HUES6 (cell line): Measurements from ENCODE around the gene RGMB.
"Not testable (repeated sequence)": the region's sequence is repeated elsewhere in the genome, so short reads cannot be mapped to it uniquely, and the experiment has no call there.

Source experiments
- H3K27ac ChIP-seq: 2 replicates; pipeline ENCODE4 v1.7.0; 2013; ENCODE audit warnings: low read depth, mild to moderate bottlenecking, low read length, inconsistent platforms
- H3K27me3 ChIP-seq: 2 replicates; pipeline ENCODE4 v1.6.1; 2013; ENCODE audit warnings: low read length; ENCODE audit not compliant: control insufficient read depth, insufficient read depth
- H3K36me3 ChIP-seq: 2 replicates; pipeline ENCODE4 v1.6.1; 2013; ENCODE audit warnings: low read length; ENCODE audit not compliant: control insufficient read depth, insufficient read depth
- H3K4me1 ChIP-seq: 2 replicates; pipeline ENCODE4 v1.6.1; 2013; ENCODE audit warnings: low read length; ENCODE audit not compliant: control insufficient read depth, insufficient read depth
- H3K4me3 ChIP-seq: 2 replicates; pipeline ENCODE4 v1.5.1; 2013; ENCODE audit warnings: low read depth, low read length
- H3K9ac ChIP-seq: one replicate; pipeline ENCODE4 v1.6.1; 2013; ENCODE audit warnings: mild to moderate bottlenecking, low read length
- H3K9me3 ChIP-seq: 2 replicates; pipeline ENCODE4 v1.6.1; 2013; ENCODE audit warnings: low read depth, low read length; ENCODE audit not compliant: control insufficient read depth, insufficient read depth

The RGMB gene

GRCh38 chr5:98748259-98748658, 25.2 kb upstream of the RGMB start:
- H3K4me1 ChIP-seq = peaks cover 19% of the 10 kb centered on the region
- not testable (repeated sequence) for H3K27ac ChIP-seq, H3K36me3 ChIP-seq, H3K9ac ChIP-seq, H3K4me3 ChIP-seq, H3K9me3 ChIP-seq, H3K27me3 ChIP-seq

GRCh38 chr5:98749046-98749445, 24.4 kb upstream of the RGMB start:
- Histone ChIP-seq H3K27ac (no peak overlapping the region), H3K36me3 (no peaks in the 10 kb centered on the region), H3K9ac (no peak overlapping the region), H3K27me3 (no peaks in the 10 kb centered on the region), H3K9me3 (no peaks in the 10 kb centered on the region), H3K4me3 (no peak overlapping the region), H3K4me1 (peaks cover 27% of the 10 kb centered on the region)

- H3K27me3 ChIP-seq = no peaks in the 10 kb centered on the region
- no peaks in the 10 kb centered on the region for H3K9me3 ChIP-seq
- H3K4me3 ChIP-seq = peak overlapping the region; percentile 46; the same call in 1 of the 2 replicates
- no peaks in the 10 kb centered on the region for H3K36me3 ChIP-seq
- H3K9ac ChIP-seq = no peak overlapping the region
- peaks cover 30% of the 10 kb centered on the region for H3K4me1 ChIP-seq
- H3K27ac ChIP-seq = no peak overlapping the region
Observed at GRCh38 chr5:98750693-98751092, 22.8 kb upstream of the RGMB start.

GRCh38 chr5:98752331-98752730, 21.1 kb upstream of the RGMB start:
- not testable (repeated sequence) for H3K9me3 ChIP-seq, H3K36me3 ChIP-seq, H3K27me3 ChIP-seq
- peak overlapping the region; percentile 43; the same call in 1 of the 2 replicates for H3K27ac ChIP-seq
- H3K4me1 ChIP-seq = peaks cover 30% of the 10 kb centered on the region
- H3K9ac ChIP-seq = peak overlapping the region; percentile 88
- peak overlapping the region; percentile 46; the same call in 1 of the 2 replicates for H3K4me3 ChIP-seq

- peak overlapping the region; percentile 46; the same call in 1 of the 2 replicates for H3K4me3 ChIP-seq
- peak overlapping the region; percentile 1 for H3K9ac ChIP-seq
- H3K27me3 ChIP-seq, H3K9me3 ChIP-seq, H3K36me3 ChIP-seq: not testable (repeated sequence)
- H3K27ac ChIP-seq = peak overlapping the region; percentile 78; the same call in 1 of the 2 replicates
- H3K4me1 ChIP-seq = peaks cover 30% of the 10 kb centered on the region
Observed at GRCh38 chr5:98752801-98753200, 20.7 kb upstream of the RGMB start.

- no peak overlapping the region for H3K4me3 ChIP-seq
- H3K27ac ChIP-seq = peak overlapping the region; percentile 78; the same call in 1 of the 2 replicates
- no peaks in the 10 kb centered on the region for H3K27me3 ChIP-seq
- H3K9me3 ChIP-seq = no peaks in the 10 kb centered on the region; the same call in 1 of the 2 replicates
- H3K9ac ChIP-seq = peak overlapping the region; percentile 2
- H3K36me3 ChIP-seq = no peaks in the 10 kb centered on the region
- peaks cover 30% of the 10 kb centered on the region for H3K4me1 ChIP-seq
Observed at GRCh38 chr5:98753507-98753906, 20.0 kb upstream of the RGMB start.

- Histone ChIP-seq H3K4me1 (peaks cover 30% of the 10 kb centered on the region), H3K36me3 (no peaks in the 10 kb centered on the region), H3K27me3 (no peaks in the 10 kb centered on the region), H3K27ac (no peak overlapping the region), H3K9me3 (no peaks in the 10 kb centered on the region; the same call in 1 of the 2 replicates), H3K9ac (no peak overlapping the region), H3K4me3 (no peak overlapping the region)
Observed at GRCh38 chr5:98755406-98755805, 18.1 kb upstream of the RGMB start.

- Histone ChIP-seq H3K4me3 (no peak overlapping the region), H3K9ac (no peak overlapping the region), H3K36me3 (no peaks in the 10 kb centered on the region), H3K9me3 (no peaks in the 10 kb centered on the region; the same call in 1 of the 2 replicates), H3K27ac (no peak overlapping the region), H3K4me1 (peaks cover 15% of the 10 kb centered on the region), H3K27me3 (no peaks in the 10 kb centered on the region)
Observed at GRCh38 chr5:98757978-98758377, 15.5 kb upstream of the RGMB start.

- H3K9me3 ChIP-seq = no peaks in the 10 kb centered on the region
- H3K27ac ChIP-seq = no peak overlapping the region
- H3K4me1 ChIP-seq = peaks cover 15% of the 10 kb centered on the region
- H3K27me3 ChIP-seq = no peaks in the 10 kb centered on the region
- no peak overlapping the region for H3K4me3 ChIP-seq
- H3K36me3 ChIP-seq = no peaks in the 10 kb centered on the region
- H3K9ac ChIP-seq = no peak overlapping the region
Observed at GRCh38 chr5:98763001-98763630, 10.3 kb upstream of the RGMB start.

- Histone ChIP-seq H3K4me1 (peaks cover 18% of the 10 kb centered on the region), H3K9ac (no peak overlapping the region), H3K4me3 (no peak overlapping the region), H3K27ac (no peak overlapping the region), H3K36me3 (no peaks in the 10 kb centered on the region), H3K9me3 (no peaks in the 10 kb centered on the region), H3K27me3 (peaks cover 16% of the 10 kb centered on the region)
Observed at GRCh38 chr5:98765815-98766214, 7.6 kb upstream of the RGMB start.

- Histone ChIP-seq H3K4me1 (peaks cover 24% of the 10 kb centered on the region), H3K4me3 (0 out of 2 replicates have a peak overlapping the region, but pooled peaks have one; percentile 8), H3K27ac (no peak overlapping the region), H3K9ac (no peak overlapping the region), H3K27me3 (peaks cover 32% of the 10 kb centered on the region), H3K36me3 (no peaks in the 10 kb centered on the region), H3K9me3 (no peaks in the 10 kb centered on the region)
Observed at GRCh38 chr5:98767581-98767980, 5.9 kb upstream of the RGMB start.
